ENCODE measurements around the gene APEH.

DNA sequence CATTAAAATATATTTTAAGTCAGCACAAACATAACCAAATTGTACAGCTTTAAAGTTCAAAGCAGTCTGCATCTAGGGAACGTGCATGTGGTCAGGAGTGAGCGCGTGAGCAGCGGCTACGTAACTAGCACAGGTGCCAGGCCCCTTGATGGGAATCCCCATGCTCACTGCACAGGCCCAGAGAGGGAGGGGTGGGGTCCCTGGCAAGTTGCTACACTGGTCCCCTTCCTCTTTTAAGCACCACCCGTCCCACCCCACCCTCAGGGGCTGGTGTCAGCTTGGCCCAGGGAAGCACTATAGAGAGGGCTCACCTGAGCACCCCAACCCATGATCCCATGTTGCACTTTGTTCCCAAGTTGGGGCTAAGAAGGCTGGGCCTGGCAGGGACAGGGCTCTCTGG is 50.4 kb downstream of the APEH start:
- TF ChIP-seq, protein P1, sequence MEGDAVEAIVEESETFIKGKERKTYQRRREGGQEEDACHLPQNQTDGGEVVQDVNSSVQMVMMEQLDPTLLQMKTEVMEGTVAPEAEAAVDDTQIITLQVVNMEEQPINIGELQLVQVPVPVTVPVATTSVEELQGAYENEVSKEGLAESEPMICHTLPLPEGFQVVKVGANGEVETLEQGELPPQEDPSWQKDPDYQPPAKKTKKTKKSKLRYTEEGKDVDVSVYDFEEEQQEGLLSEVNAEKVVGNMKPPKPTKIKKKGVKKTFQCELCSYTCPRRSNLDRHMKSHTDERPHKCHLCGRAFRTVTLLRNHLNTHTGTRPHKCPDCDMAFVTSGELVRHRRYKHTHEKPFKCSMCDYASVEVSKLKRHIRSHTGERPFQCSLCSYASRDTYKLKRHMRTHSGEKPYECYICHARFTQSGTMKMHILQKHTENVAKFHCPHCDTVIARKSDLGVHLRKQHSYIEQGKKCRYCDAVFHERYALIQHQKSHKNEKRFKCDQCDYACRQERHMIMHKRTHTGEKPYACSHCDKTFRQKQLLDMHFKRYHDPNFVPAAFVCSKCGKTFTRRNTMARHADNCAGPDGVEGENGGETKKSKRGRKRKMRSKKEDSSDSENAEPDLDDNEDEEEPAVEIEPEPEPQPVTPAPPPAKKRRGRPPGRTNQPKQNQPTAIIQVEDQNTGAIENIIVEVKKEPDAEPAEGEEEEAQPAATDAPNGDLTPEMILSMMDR (IDR thresholded peaks at IDR 0.05), result no peak
- no peak for TF ChIP-seq POLR2A (IDR thresholded peaks at IDR 0.05)

Data from esophagus squamous epithelium (tissue), 4 donors.